Left renal cortex interstitium (tissue), 4 donors: ENCODE results near the gene SPAG5. TPM values are rescaled to one million over a fixed set of nuclear protein-coding genes. Genes with fewer than 3 reads are reported as not detected.
"Not testable (repeated sequence)": the region's sequence is repeated elsewhere in the genome, so short reads cannot be mapped to it uniquely, and the experiment has no call there.

ENCODE experiments used
- DNase-seq, 4 donors: peaks; one replicate each; pipeline ENCODE4 v3.0.0-alpha.2; 2013; ENCODE audit warnings: low read depth in 4 of 4, low spot score in 2 of 4, missing footprints in 1 of 4
- polyA plus RNA-seq, 4 donors: library from polyadenylated mRNA; unstranded; fragments of 120-200 nt; gene quantifications; one replicate each; pipeline ENCODE4 v1.2.1, GENCODE V29; 2013; ENCODE audit not compliant: insufficient read length in 4 of 4

Gene SPAG5
- polyA plus RNA-seq, 4 donors, result 41.8 to 71.2 (median 53.9) TPM

DNA sequence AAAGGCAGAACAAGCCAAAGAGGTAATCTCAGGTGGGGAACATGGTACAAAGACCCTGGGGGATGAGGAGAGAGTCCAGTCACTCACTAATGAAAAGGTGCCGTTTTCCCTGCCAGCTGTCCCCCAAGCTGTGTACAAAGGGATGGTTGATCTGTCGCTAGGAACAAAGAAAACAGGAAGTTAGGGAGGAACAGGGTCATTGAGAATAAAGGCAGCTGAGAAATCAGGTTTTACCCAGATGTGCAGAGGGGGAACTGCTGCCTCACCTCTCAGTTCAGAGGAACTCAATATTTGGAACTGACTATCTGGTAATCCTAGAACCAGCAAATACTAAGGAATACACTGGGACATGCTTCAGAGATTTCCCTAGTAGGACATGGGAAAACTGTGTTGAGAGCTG lies 13.7 kb upstream of the SPAG5 start:
- DNase-seq, result no peak

- no peak for DNase-seq
These were observed 11.6 kb upstream of the SPAG5 start for GRCh38 chr17:28610376-28610775.

DNA sequence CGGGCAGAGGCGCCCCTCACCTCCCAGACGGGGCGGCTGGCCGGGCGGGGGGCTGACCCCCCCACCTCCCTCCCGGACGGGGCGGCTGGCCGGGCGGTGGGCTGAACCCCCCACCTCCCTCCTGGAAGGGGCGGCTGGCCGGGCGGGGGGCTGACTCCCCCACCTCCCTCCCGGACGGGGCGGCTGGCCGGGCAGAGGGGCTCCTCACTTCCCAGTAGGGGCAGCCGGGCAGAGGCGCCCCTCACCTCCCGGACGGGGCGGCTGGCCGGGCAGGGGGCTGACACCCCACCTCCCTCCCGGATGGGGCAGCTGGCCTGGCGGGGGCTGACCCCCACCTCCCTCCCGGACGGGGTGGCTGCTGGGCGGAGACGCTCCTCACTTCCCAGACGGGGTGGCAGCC lies 5.2 kb upstream of the SPAG5 start:
- DNase-seq, result not testable (repeated sequence)

- peak in 1 of 4 donors; percentile 39 for DNase-seq
These were observed 723 bp upstream of the SPAG5 start for GRCh38 chr17:28599311-28600184.

GRCh38 chr17:28598389-28598788 lies 436 bp downstream of the SPAG5 start:
- DNase-seq, result peak in 3 of 4 donors; percentile 6 to 56 (median 25)

GRCh38 chr17:28597606-28598383 lies 1.0 kb downstream of the SPAG5 start:
- no peak for DNase-seq

- DNase-seq, result no peak
These were observed 6.6 kb downstream of the SPAG5 start for GRCh38 chr17:28592260-28592659.

DNA sequence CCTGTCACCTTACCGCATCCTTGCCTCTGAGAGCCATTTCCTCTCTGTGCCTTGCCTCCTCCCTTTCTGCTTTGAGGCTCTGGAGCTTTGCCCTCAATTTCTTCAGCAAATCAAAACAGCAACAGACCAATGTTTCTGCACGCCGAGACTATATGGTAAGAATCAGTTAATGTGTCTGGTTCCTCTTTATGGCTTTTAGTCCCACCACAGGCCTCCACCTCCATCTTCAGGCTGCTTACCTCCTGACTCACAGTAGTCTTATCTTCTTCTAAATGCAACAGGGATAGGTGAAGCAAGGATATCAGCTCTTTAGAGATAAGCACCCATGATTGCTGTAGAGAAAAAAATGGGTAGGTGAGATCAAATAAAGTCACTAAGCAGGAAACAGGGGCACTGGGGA lies 13.0 kb downstream of the SPAG5 start:
- DNase-seq, result no peak

DNA sequence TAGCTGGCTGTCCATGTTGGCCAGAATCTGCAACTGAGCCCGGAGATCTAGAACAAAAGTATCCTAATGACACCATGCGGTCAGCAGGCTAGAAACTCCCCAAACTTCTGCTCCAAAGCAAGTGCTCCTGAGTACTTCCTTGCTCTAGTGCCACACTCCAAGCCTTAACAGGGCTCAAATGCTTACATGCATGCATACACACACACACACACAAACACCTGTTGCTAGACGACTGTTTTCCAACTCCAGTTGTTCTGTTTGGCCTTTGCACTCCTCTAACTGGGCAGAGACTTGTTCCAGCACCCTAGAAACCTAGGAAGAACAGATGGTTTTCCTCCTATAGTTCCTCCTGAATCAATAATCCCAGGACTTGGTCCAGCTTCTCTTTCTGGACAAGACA lies 14.4 kb downstream of the SPAG5 start:
- DNase-seq, result no peak

DNA sequence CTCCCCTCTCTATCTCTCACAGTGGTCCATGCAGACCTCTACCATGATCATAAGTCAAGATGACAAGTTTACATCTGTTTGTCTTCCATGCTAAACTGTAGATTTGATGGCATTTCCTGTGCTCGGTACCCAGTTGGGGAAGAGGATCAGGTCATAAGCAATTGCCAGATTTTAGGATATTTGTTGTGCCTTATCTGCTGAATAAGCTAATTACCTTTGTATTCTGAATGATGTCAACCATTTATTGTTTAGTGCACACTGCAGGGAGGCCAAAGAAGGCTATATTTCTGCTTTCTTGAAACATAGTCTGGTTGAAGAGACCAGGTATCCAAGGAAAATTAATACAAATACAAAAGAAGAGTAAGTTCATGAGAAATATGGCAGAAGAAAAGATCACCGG lies 16.3 kb downstream of the SPAG5 start:
- DNase-seq, result no peak

DNA sequence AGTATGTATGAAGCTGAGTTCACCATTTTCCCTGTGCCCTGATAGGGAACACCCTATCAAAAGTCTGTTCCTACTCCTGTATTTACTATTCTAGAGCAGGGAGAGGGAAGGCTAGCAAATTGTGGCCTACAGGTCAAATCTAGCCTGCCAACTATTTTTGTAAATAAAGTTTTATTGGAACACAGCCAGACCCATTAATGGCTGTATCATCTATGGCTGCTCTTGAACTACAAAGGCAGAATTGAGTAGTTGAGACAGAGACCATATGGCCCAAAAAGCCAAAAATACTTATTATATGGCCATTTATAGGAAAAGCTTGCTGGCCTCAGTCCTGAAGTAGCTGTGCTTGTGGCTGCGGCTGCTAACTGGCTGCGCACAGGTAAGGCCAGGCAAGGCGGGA lies 17.9 kb downstream of the SPAG5 start:
- no peak for DNase-seq

DNA sequence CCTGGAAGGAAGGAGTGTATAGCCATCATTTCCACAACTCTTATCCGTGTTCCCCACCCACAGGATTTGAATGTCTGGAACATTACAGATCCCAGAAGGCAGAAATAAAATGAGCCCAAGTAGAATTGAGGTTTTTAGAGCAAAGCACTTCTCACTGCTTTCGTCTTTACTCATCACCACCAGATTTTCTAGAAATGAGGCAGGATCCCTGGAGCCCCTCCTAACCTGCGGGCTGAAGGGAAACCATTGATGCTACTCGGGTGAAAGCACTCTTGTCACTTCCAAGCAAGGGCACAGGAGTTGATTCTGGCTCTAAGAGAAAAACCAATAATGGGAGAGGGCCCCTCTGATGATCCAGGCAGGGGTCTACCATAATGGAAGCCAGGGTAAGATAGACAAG lies 19.3 kb downstream of the SPAG5 start:
- DNase-seq, result no peak

- no peak for DNase-seq
These were observed 20.3 kb downstream of the SPAG5 start for GRCh38 chr17:28578246-28579195.

GRCh38 chr17:28577466-28577824 lies 21.4 kb downstream of the SPAG5 start:
- no peak for DNase-seq

GRCh38 chr17:28576758-28577465 lies 21.9 kb downstream of the SPAG5 start, which contains the start of gene ALDOC:
ALDOC (minus strand) TSS chr17:28576895; CDS start chr17:28575532, 1,363 bp downstream.
- peak in 3 of 4 donors; percentile 63 to 84 (median 77) for DNase-seq

GRCh38 chr17:28576016-28576415 lies 22.8 kb downstream of the SPAG5 start:
- not testable (repeated sequence) for DNase-seq

DNA sequence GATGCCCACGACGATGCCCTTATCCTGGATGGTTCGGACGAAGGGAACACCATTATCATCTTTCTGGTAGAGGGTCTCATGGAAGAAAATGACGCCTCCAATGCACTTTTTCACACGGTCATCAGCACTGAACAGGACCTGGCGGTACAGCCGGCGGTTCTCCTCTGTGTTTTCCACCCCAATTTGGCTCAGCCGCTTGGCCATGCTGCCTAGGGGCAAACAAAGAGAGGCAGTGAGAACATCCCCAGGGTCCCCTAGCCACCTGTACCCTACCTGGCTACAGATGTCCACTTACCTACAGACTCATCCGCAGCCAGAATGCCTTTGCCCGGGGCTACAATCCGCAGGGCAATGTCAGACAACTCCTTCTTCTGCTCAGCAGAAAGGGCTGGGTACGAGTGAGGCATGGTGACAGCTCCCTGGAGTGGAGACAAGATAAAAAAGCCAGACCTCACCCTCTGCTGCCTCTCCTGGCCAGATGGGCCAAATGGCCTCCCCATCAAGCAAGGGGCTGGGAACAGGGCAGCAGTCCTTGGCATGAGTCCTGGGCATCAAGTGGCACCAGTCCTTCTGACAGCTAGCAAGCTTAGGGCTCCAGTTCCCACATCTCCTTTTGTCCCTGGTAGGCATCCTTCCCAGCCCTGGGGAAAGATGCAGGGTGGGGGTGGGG lies 23.6 kb downstream of the SPAG5 start:
- no peak for DNase-seq

DNA sequence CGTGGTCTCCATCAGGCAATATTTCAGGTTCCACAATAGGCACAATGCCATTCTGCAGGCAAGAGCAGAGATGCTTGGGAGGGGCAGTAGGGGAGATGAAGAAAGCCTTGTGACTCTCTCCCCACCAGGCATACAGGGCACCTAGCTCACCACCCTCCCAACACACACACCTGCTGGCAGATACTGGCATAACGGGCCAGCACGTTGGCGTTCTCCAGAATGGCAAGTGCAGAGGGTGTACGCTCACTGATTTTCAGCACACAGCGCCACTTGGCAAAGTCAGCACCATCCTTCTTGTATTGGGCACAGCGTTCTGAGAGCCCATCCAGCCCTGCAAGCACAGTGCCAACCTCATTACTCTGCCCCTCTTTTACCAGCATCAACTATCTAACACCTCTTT lies 24.3 kb downstream of the SPAG5 start:
- no peak for DNase-seq

DNA sequence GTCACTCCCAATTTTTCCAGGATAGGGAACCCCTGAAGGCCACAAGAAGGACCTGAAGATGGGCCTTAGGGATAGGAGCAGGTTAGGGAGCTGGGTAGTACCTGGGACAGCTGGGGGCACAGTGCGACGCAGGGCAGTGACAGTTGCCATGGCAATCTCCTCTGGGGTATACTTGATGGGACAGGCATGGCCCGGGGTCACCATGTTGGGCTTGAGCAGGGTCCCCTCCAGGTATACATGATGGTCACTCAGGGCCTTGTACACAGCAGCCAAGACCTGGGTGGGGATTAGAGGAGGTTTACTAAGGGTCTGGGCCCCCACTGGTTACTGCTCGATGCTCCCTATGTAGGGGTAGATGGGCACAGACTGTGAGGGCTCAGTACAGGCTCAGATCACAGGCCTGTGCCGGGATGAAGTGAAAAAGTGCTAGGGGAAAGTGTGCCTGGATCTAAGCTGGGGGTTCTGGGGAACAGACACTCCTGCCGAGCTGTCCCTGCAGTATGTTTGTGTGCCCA lies 24.8 kb downstream of the SPAG5 start:
- no peak for DNase-seq
